AG04450 (cell line): ENCODE measurements around the gene PERP. TPM values are rescaled to one million over a fixed set of nuclear protein-coding genes. Genes with fewer than 3 reads are reported as not detected.

ENCODE experiments used
- CTCF ChIA-PET: fragments of 300-600, 350-600 bp; formaldehyde crosslinking; extraction: SDS; loops from one replicate; lab custom pipeline; 2022; ENCODE audit warnings: antibody characterized with exemption, inconsistent platforms; lab: Charles Lee
- POLR2A ChIA-PET: fragments of 350-600 bp; formaldehyde crosslinking; extraction: SDS; loops from one replicate; lab custom pipeline; 2021; ENCODE audit warnings: antibody characterized with exemption, inconsistent platforms; lab: Yijun Ruan, JAX
- DNase-seq: peaks from one replicate; pipeline ENCODE4 v3.0.0-alpha.2; 2011; ENCODE audit warnings: low read depth, low spot score
- H3K27ac ChIP-seq: one replicate; pipeline ENCODE4 v1.5.1; 2012; ENCODE audit warnings: low read depth, low read length, control low read depth
- H3K27me3 ChIP-seq: one replicate; pipeline ENCODE4 v1.6.0; 2012; ENCODE audit warnings: low read length; ENCODE audit not compliant: control insufficient read depth, insufficient read depth
- H3K4me3 ChIP-seq: 2 replicates; pipeline ENCODE4 v1.5.1; 2011; ENCODE audit warnings: mild to moderate bottlenecking, low read depth, low read length, control low read depth
- H3K9me3 ChIP-seq: 2 replicates; pipeline ENCODE4 v1.5.1; 2012; ENCODE audit warnings: low read length; ENCODE audit not compliant: control insufficient read depth, insufficient read depth
- polyA plus RNA-seq: library from polyadenylated mRNA; depleted of rRNA; stranded (reverse); fragments of >200 nt; gene quantifications from 2 replicates; pipeline ENCODE4 v1.2.3, GENCODE V29; 2011
- TF ChIP-seq, protein P1 (sequence below): IDR thresholded peaks from 2 replicates; pipeline ENCODE4 v1.5.1; 2011; ENCODE audit warnings: low read depth, low read length, control low read depth, inconsistent platforms

PERP gene
- polyA plus RNA-seq, 1 experiment, result 47.6 TPM

DNA sequence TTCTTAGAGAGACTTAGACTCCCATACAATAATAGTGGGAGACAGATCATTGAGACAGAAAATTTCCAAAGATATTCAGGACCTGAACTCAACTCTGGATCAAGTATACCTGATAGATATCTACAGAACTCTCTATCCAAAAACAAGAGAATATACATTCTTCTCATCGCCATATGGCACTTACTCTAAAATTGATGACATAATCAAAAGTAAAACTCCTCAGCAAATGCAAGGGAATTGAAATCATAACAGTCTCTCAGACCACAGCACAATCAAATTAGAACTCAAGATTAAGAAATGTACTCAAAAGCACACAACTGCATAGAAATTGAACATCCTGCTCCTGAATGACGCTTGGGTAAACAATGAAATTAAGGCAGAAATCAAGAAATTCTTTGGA, 28.7 kb downstream of the PERP start:
- Histone ChIP-seq H3K4me3 (no peak overlapping the region), H3K9me3 (peaks cover 7% of the 10 kb centered on the region), H3K27ac (no peak overlapping the region), H3K27me3 (peaks cover 4% of the 10 kb centered on the region)
- TF ChIP-seq, protein P1, sequence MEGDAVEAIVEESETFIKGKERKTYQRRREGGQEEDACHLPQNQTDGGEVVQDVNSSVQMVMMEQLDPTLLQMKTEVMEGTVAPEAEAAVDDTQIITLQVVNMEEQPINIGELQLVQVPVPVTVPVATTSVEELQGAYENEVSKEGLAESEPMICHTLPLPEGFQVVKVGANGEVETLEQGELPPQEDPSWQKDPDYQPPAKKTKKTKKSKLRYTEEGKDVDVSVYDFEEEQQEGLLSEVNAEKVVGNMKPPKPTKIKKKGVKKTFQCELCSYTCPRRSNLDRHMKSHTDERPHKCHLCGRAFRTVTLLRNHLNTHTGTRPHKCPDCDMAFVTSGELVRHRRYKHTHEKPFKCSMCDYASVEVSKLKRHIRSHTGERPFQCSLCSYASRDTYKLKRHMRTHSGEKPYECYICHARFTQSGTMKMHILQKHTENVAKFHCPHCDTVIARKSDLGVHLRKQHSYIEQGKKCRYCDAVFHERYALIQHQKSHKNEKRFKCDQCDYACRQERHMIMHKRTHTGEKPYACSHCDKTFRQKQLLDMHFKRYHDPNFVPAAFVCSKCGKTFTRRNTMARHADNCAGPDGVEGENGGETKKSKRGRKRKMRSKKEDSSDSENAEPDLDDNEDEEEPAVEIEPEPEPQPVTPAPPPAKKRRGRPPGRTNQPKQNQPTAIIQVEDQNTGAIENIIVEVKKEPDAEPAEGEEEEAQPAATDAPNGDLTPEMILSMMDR, result no peak
- DNase-seq, result no peak
- ChIA-PET CTCF (no interaction called here), POLR2A (no interaction called here)

DNA sequence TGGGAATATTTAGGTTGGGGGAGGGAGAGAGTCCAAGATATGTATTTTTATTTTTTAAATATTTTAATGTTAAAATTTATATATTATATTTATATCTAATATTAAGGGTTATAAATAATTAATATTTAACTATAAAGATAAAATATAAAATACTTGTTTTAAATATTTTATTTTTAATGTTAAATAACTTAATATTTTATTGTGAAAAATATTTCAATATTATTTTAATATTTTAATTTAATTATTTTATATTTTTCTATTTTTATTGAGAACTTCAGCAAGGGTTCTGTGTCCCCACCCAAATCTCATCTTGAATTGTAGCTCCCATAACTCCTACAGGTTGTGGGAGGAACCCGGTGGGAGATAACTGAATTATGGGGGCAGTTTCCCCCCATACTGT, 34.0 kb downstream of the PERP start:
- DNase-seq, result no peak
- H3K9me3 ChIP-seq, result peaks cover 7% of the 10 kb centered on the region
- H3K27ac ChIP-seq, result no peak overlapping the region
- CTCF ChIA-PET, result no interaction called here
- no peak overlapping the region for H3K4me3 ChIP-seq
- TF ChIP-seq, protein P1, result no peak
- POLR2A ChIA-PET, result no interaction called here
- H3K27me3 ChIP-seq, result peaks cover 4% of the 10 kb centered on the region

DNA sequence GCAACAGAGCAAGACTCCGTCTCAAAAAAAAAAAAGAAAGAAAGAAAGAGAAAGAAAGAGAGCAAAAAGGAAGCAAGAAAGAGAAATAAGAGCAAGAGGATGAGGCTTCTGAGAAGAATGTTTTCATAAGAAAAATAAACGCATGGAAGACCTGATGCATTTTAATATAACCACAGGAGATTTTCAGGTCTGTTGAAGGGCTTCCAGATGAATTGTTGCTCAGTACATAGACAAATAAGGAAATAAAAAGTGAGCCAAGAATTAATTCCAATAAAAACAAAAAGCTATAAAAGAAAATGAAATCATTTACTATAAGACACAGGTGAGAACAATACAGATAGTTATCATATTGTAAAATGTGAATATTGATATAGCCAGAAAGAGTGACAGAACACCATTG, 43.5 kb downstream of the PERP start:
- no peaks in the 10 kb centered on the region for H3K9me3 ChIP-seq
- no peak overlapping the region for H3K4me3 ChIP-seq
- DNase-seq, result no peak
- CTCF ChIA-PET, result interaction anchor here (1.1 kb wide), 1 partner anchor 45 kb away, joined by 4 read pairs; no protein-coding TSS in a partner anchor
- TF ChIP-seq, protein P1, result no peak
- peaks cover 2% of the 10 kb centered on the region for H3K27me3 ChIP-seq
- POLR2A ChIA-PET, result no interaction called here
- H3K27ac ChIP-seq, result no peak overlapping the region

DNA sequence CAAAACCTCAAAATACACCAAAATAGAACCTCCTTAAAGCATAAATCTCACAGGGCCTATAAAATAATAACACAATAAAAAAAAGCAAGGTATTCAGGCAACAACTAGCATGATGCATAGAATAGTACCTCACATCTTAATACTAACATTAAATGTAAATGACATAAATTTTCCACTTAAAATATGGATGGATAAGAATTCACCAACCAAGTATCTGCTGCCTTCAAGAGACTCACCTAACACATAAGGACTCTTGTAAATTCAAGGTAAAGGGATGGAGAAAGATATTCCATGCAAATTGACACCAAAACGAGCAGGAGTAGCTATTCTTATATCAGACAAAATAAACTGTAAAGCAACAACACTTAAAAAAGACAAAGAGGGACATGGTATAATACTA, 52.2 kb downstream of the PERP start:
- no peak for DNase-seq
- CTCF ChIA-PET, result no interaction called here
- no peaks in the 10 kb centered on the region for H3K9me3 ChIP-seq
- TF ChIP-seq, protein P1, result no peak
- no peak overlapping the region for H3K27ac ChIP-seq
- POLR2A ChIA-PET, result no interaction called here
- no peak overlapping the region for H3K4me3 ChIP-seq
- no peaks in the 10 kb centered on the region for H3K27me3 ChIP-seq

DNA sequence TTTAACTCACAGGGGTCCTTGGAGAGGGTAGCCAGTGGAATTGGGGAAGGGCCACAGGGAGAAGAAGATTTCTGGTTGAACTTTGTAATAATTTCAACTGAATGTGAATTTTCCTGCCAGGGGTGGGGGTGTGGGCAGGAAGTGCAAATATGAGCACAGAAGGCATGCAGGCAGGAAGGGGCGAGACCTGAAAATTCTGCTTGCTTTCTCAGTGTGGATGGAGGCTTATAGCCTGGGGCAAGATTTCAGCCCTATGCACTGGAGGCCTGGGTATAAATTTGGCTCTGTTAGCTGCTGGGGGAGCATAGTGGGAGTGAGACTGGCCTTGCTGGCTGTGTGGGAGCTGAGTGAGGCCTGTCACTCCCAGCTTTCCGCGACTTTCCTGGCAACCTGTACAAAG, 54.4 kb downstream of the PERP start:
- DNase-seq, result no peak
- no peak overlapping the region for H3K4me3 ChIP-seq
- H3K9me3 ChIP-seq, result no peaks in the 10 kb centered on the region
- ChIA-PET POLR2A (no interaction called here), CTCF (no interaction called here)
- H3K27ac ChIP-seq, result no peak overlapping the region
- TF ChIP-seq, protein P1, result no peak
- H3K27me3 ChIP-seq, result no peaks in the 10 kb centered on the region
